GM12878 (cell line): ENCODE data around the gene ASZ1. TPM values are rescaled to one million over a fixed set of nuclear protein-coding genes. Genes with fewer than 3 reads are reported as not detected.
A peak's percentile ranks its signal among the peaks of the same experiment; 100 is the strongest.

ENCODE experiments used
- ATAC-seq: fragments of 200-7000 bp; cut with Tn5 transposase; 3 replicates; pipeline ENCODE4 v1.9.1; 2020; ENCODE audit warnings: mild to moderate bottlenecking, moderate library complexity
- BruUV-seq: library from RNA; stranded (reverse); fragments of 400-500 nt; replicated peaks from 2 replicates; lab custom pipeline; 2021; lab: Mats Ljungman, UMichigan
- CTCF ChIA-PET: fragments of 300-600 bp; sonication (Branson Sonifier 250); formaldehyde crosslinking; extraction: SDS; loops from one replicate; lab custom pipeline; 2021; ENCODE audit warnings: inconsistent platforms; lab: Yijun Ruan, JAX
- POLR2A ChIA-PET: fragments of 350-600 bp; formaldehyde crosslinking; extraction: SDS; loops from one replicate; lab custom pipeline; 2021; ENCODE audit warnings: inconsistent platforms; lab: Charles Lee
- RAD21 ChIA-PET: fragments of 300-600 bp; sonication (Branson Sonifier 250); formaldehyde crosslinking; loops from one replicate; lab custom pipeline; 2023; ENCODE audit warnings: antibody characterized with exemption; ENCODE audit not compliant: unreplicated experiment; lab: Charles Lee
- SMC1A ChIA-PET: fragments of 300-600 bp; sonication (Branson Sonifier 250); formaldehyde crosslinking; loops from one replicate; lab custom pipeline; 2023; ENCODE audit not compliant: unreplicated experiment, uncharacterized antibody; lab: Charles Lee
- DNase-seq: peaks from one replicate; pipeline ENCODE4 v3.0.0-alpha.2; 2011; ENCODE audit warnings: low read depth, low spot score
- FAIRE-seq: peaks from 3 replicates; lab custom pipeline; 2011; peaks lifted over from hg19 to GRCh38; lab: Jason Lieb, UNC
- H2AFZ ChIP-seq: 2 replicates; pipeline ENCODE4 v1.6.0; 2011; ENCODE audit warnings: low read depth, low read length, control low read depth; ENCODE audit not compliant: control insufficient read depth
- H3K27ac ChIP-seq: 2 replicates; pipeline ENCODE4 v1.5.1; 2011; ENCODE audit warnings: control low read depth; ENCODE audit not compliant: control insufficient read depth, insufficient read depth
- H3K27me3 ChIP-seq, 2 experiments: replicated peaks in 1 of 2; 2 replicates each; pipeline versions ENCODE4 v1.6.0 to v1.6.1; 2011; ENCODE audit warnings: low read length in 1 of 2; ENCODE audit not compliant: control insufficient read depth in 2 of 2, insufficient read depth in 2 of 2
- H3K36me3 ChIP-seq, 2 experiments: 2 replicates each; pipeline ENCODE4 v1.5.1; 2011; ENCODE audit warnings: low read length in 1 of 2; ENCODE audit not compliant: control insufficient read depth in 2 of 2, insufficient read depth in 2 of 2
- H3K4me1 ChIP-seq: 2 replicates; pipeline ENCODE4 v1.6.1; 2011; ENCODE audit warnings: mild to moderate bottlenecking, low read length, moderate library complexity, mixed read lengths; ENCODE audit not compliant: control insufficient read depth, insufficient read depth
- H3K4me2 ChIP-seq: 2 replicates; pipeline ENCODE4 v1.6.0; 2011; ENCODE audit warnings: control low read depth; ENCODE audit not compliant: control insufficient read depth, insufficient read depth
- H3K4me3 ChIP-seq: fragments of 200-600 bp; sonication (generic); 2 replicates; pipeline ENCODE4 v1.5.1; 2016
- H3K79me2 ChIP-seq: 2 replicates; pipeline ENCODE4 v1.6.0; 2011; ENCODE audit warnings: low read length; ENCODE audit not compliant: control insufficient read depth, insufficient read depth
- H3K9ac ChIP-seq: 2 replicates; pipeline ENCODE4 v1.8.0; 2011; ENCODE audit warnings: low read length, control low read depth, mixed read lengths; ENCODE audit not compliant: control insufficient read depth, insufficient read depth
- H3K9me3 ChIP-seq: replicated peaks from 3 replicates; pipeline ENCODE4 v1.5.1; 2011; ENCODE audit warnings: mild to moderate bottlenecking, low read length; ENCODE audit not compliant: control insufficient read depth, insufficient read depth
- H4K20me1 ChIP-seq: 2 replicates; pipeline ENCODE4 v1.6.0; 2011; ENCODE audit not compliant: control insufficient read depth, insufficient read depth
- BACH1 ChIP-seq: fragments of 450-650 bp; IDR thresholded peaks from 2 replicates; pipeline ENCODE4 v1.6.1; 2017; ENCODE audit warnings: mild to moderate bottlenecking, borderline replicate concordance
- CBX3 ChIP-seq: fragments of 200-600 bp; sonication (generic); IDR thresholded peaks from 2 replicates; pipeline ENCODE4 v1.6.1; 2016; ENCODE audit warnings: low read depth, borderline replicate concordance
- CEBPB ChIP-seq, 2 experiments: fragments of 150-350 bp in 1 of 2; IDR thresholded peaks; 2 replicates each; pipeline ENCODE4 v1.6.1; 2012 to 2014; ENCODE audit warnings: low read depth in 2 of 2, low read length in 2 of 2, borderline replicate concordance in 1 of 2, inconsistent platforms in 1 of 2
- CHD1 ChIP-seq: IDR thresholded peaks from 2 replicates; pipeline ENCODE4 v1.6.1; 2012; ENCODE audit warnings: low read depth, low read length, improper control_type of control experiment
- POLR2A ChIP-seq: IDR thresholded peaks from 2 replicates; pipeline ENCODE4 v1.6.1; 2011; ENCODE audit warnings: low read depth, mild to moderate bottlenecking, low read length
- RAD21 ChIP-seq: IDR thresholded peaks from 2 replicates; pipeline ENCODE4 v1.6.1; 2011; ENCODE audit warnings: mild to moderate bottlenecking, low read depth, low read length, moderate library complexity; ENCODE audit not compliant: insufficient read depth
- SP1 ChIP-seq: IDR thresholded peaks from one replicate; pipeline ENCODE4 v1.6.1; 2011; ENCODE audit warnings: low read depth, low read length
- SRF ChIP-seq, 2 experiments: IDR thresholded peaks; 2 replicates each; pipeline ENCODE4 v1.6.1; 2011; ENCODE audit warnings: low read depth in 2 of 2, low read length in 2 of 2, mild to moderate bottlenecking in 1 of 2, moderate library complexity in 1 of 2
- STAT1 ChIP-seq: fragments of 450-650 bp; conservative IDR thresholded peaks from 2 replicates; pipeline ENCODE4 v1.6.1; 2014; ENCODE audit warnings: antibody characterized with exemption, mild to moderate bottlenecking
- WGBS: methylation state at CpG from one replicate; pipeline ENCODE4 v1.1.6; 2016; ENCODE audit warnings: low lambda C conversion rate; ENCODE audit not compliant: insufficient replicate concordance, insufficient coverage; ENCODE audit errors: missing lambda C conversion rate; 5-methylcytosine and 5-hydroxymethylcytosine counted together
- in situ Hi-C: fragments of 300-500 bp; cut with MboI; formaldehyde crosslinking; loops from 9 replicates; pipeline ENCODE4 v1.14.3; 2018; ENCODE audit warnings: mixed read lengths
- intact Hi-C: fragments of 100-400 bp; cut with micrococcal nuclease; formaldehyde crosslinking; loops from one replicate; pipeline ENCODE4 v1.14.2; 2022; ENCODE audit not compliant: unreplicated experiment
- polyA plus RNA-seq, 11 experiments: library from polyadenylated mRNA; depleted of rRNA in 4 of 11; unstranded in 6 of 11; stranded (reverse) in 5 of 11; fragments of >200 nt; fragmentation: Nextera tagmentation in 4 of 11; fragmentation: Illumina TruSeq in 1 of 11; extraction: Ambion mirVana in 4 of 11; extraction: Trizol in 1 of 11; gene quantifications; 1 replicate in 1 of 11; 2 replicates in 10 of 11; pipeline versions ENCODE4 v1.2.1 to v1.2.3, GENCODE V29; 2011 to 2016; ENCODE audit warnings: inconsistent platforms in 2 of 11, missing spikeins in 2 of 11, low read depth in 1 of 11
- total RNA-seq, 4 experiments: library from RNA; depleted of rRNA in 3 of 4; stranded (reverse); fragments of >200 nt in 3 of 4; fragmentation: Illumina TruSeq in 1 of 4; extraction: Trizol in 1 of 4; gene quantifications; 2 replicates each; pipeline versions ENCODE4 v1.2.1 to v1.2.3, GENCODE V29; 2013 to 2021
- TF ChIP-seq, protein P1 (sequence below): fragments of 450-650 bp; IDR thresholded peaks from 2 replicates; pipeline ENCODE4 v1.6.1; 2014; ENCODE audit warnings: mild to moderate bottlenecking
- TF ChIP-seq, protein P2 (sequence below): fragments of 450-650 bp; IDR thresholded peaks from 2 replicates; pipeline ENCODE4 v1.6.1; 2018; ENCODE audit warnings: borderline replicate concordance, mild to moderate bottlenecking; ENCODE audit not compliant: partially characterized antibody
- TF ChIP-seq, protein P3 (sequence below): fragments of 150-350 bp; IDR thresholded peaks from 2 replicates; pipeline ENCODE4 v1.6.1; 2016; ENCODE audit warnings: low read depth, low read length
- TF ChIP-seq, protein P4 (sequence below): fragments of 450-650 bp; IDR thresholded peaks from 2 replicates; pipeline ENCODE4 v1.6.1; 2016; ENCODE audit warnings: mild to moderate bottlenecking
- TF ChIP-seq, protein P5 (sequence below): IDR thresholded peaks from 2 replicates; pipeline ENCODE4 v1.6.1; 2011; ENCODE audit warnings: low read depth, low read length, improper control_type of control experiment, borderline replicate concordance

ASZ1 gene
- total and polyA plus RNA-seq, 10 of the 15 experiments (the other 5 are each of a cell fraction or from before 2014, with no cell fraction given) = 0.04 to 0.09 (median 0.06) TPM; not detected in 5

DNA sequence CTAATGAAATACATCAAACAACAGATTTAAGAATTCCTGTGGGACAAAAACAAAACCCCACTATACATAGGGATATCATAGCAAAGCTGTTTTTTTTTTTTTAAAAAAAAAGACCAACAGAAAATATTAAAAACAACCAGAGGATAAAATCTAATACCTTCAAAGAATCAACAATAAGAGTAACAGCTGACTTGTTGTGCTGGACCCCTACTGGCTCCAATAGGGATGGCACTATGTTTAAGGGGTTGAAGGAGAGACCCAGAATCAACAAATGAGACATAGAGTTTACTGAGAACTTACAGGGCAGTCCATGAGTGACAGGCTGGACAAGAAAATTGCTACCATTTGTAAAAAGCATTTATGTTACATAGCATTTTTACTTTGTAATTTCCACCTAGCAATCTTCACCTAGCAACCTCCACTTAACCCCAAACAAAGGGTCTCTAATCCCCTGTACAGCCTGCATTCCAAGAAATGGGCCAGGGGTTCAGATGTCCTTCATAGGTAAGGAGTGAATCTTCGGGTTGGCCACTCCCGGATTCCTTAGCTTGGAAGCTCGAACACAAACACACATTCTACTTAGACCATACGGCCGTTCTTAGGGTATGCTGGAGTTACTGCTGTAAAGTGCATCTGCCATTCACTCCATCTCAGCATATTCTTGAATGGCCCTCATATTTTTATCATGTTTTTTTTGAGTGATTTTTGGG lies 25.8 kb downstream of the ASZ1 start:
- intact Hi-C loops = loop anchor here (5.0 kb wide), 2 partner anchors 56 to 751 kb away; no protein-coding TSS in a partner anchor
- no peaks in the 10 kb centered on the region for H4K20me1 ChIP-seq
- SMC1A ChIA-PET = interaction anchor here (0.5 to 5.2 kb wide), 23 partner anchors 10 to 752 kb away, joined by 3 to 113 read pairs (median 12); partner anchors contain the start of gene CFTR
- ATAC-seq (peak; percentile 81), DNase-seq (no peak), FAIRE-seq (no peak)
- no peaks in the 10 kb centered on the region for H3K27me3 ChIP-seq
- BruUV-seq = no TSS peak
- POLR2A ChIA-PET = interaction anchor here (0.6 kb wide), 1 partner anchor 329 kb away, joined by 5 read pairs; no protein-coding TSS in a partner anchor
- H3K4me1 ChIP-seq = no peaks in the 10 kb centered on the region
- in situ Hi-C loops = no loop called here
- H3K9me3 ChIP-seq = no peaks in the 10 kb centered on the region
- H2AFZ ChIP-seq = no peak overlapping the region
- H3K9ac ChIP-seq = no peak overlapping the region
- WGBS = 43% methylated on average over 5 of the region's 5 CpGs
- H3K4me2 ChIP-seq = no peak overlapping the region
- CTCF ChIA-PET = interaction anchor here (1.0 to 7.1 kb wide), 34 partner anchors 10 to 794 kb away, joined by 3 to 127 read pairs (median 6); partner anchors contain the start of gene CFTR
- no peak overlapping the region for H3K27ac ChIP-seq
- no peaks in the 10 kb centered on the region for H3K36me3 ChIP-seq
- RAD21 ChIA-PET = interaction anchor here (0.7 to 4.9 kb wide), 16 partner anchors 19 to 753 kb away, joined by 3 to 89 read pairs (median 7); no protein-coding TSS in a partner anchor
- no peaks in the 10 kb centered on the region for H3K79me2 ChIP-seq
- H3K4me3 ChIP-seq = no peak overlapping the region
- TF ChIP-seq, protein P1, sequence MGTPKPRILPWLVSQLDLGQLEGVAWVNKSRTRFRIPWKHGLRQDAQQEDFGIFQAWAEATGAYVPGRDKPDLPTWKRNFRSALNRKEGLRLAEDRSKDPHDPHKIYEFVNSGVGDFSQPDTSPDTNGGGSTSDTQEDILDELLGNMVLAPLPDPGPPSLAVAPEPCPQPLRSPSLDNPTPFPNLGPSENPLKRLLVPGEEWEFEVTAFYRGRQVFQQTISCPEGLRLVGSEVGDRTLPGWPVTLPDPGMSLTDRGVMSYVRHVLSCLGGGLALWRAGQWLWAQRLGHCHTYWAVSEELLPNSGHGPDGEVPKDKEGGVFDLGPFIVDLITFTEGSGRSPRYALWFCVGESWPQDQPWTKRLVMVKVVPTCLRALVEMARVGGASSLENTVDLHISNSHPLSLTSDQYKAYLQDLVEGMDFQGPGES = no peak
- TF ChIP-seq RAD21 = peak; percentile 20; the same call in 1 of the 2 replicates
- TF ChIP-seq, protein P2, sequence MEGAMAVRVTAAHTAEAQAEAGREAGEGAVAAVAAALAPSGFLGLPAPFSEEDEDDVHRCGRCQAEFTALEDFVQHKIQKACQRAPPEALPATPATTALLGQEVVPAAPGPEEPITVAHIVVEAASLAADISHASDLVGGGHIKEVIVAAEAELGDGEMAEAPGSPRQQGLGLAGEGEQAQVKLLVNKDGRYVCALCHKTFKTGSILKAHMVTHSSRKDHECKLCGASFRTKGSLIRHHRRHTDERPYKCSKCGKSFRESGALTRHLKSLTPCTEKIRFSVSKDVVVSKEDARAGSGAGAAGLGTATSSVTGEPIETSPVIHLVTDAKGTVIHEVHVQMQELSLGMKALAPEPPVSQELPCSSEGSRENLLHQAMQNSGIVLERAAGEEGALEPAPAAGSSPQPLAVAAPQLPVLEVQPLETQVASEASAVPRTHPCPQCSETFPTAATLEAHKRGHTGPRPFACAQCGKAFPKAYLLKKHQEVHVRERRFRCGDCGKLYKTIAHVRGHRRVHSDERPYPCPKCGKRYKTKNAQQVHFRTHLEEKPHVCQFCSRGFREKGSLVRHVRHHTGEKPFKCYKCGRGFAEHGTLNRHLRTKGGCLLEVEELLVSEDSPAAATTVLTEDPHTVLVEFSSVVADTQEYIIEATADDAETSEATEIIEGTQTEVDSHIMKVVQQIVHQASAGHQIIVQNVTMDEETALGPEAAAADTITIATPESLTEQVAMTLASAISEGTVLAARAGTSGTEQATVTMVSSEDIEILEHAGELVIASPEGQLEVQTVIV = no peak
- TF ChIP-seq BACH1 = no peak
- TF ChIP-seq, protein P3, sequence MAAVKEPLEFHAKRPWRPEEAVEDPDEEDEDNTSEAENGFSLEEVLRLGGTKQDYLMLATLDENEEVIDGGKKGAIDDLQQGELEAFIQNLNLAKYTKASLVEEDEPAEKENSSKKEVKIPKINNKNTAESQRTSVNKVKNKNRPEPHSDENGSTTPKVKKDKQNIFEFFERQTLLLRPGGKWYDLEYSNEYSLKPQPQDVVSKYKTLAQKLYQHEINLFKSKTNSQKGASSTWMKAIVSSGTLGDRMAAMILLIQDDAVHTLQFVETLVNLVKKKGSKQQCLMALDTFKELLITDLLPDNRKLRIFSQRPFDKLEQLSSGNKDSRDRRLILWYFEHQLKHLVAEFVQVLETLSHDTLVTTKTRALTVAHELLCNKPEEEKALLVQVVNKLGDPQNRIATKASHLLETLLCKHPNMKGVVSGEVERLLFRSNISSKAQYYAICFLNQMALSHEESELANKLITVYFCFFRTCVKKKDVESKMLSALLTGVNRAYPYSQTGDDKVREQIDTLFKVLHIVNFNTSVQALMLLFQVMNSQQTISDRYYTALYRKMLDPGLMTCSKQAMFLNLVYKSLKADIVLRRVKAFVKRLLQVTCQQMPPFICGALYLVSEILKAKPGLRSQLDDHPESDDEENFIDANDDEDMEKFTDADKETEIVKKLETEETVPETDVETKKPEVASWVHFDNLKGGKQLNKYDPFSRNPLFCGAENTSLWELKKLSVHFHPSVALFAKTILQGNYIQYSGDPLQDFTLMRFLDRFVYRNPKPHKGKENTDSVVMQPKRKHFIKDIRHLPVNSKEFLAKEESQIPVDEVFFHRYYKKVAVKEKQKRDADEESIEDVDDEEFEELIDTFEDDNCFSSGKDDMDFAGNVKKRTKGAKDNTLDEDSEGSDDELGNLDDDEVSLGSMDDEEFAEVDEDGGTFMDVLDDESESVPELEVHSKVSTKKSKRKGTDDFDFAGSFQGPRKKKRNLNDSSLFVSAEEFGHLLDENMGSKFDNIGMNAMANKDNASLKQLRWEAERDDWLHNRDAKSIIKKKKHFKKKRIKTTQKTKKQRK = no peak
- TF ChIP-seq CBX3 = no peak
- TF ChIP-seq CEBPB (IDR thresholded peaks at IDR 0.05; ENCODE audit: borderline replicate concordance in 1 of 2, low read depth in 2 of 2, low read length in 2 of 2) = no peak
- no peak for TF ChIP-seq CHD1
- no peak for TF ChIP-seq STAT1
- TF ChIP-seq SP1 = no peak
- TF ChIP-seq SRF (IDR thresholded peaks at IDR 0.05; ENCODE audit: low read depth in 2 of 2, low read length in 2 of 2) = no peak
- no peak for TF ChIP-seq POLR2A
- TF ChIP-seq, protein P4, sequence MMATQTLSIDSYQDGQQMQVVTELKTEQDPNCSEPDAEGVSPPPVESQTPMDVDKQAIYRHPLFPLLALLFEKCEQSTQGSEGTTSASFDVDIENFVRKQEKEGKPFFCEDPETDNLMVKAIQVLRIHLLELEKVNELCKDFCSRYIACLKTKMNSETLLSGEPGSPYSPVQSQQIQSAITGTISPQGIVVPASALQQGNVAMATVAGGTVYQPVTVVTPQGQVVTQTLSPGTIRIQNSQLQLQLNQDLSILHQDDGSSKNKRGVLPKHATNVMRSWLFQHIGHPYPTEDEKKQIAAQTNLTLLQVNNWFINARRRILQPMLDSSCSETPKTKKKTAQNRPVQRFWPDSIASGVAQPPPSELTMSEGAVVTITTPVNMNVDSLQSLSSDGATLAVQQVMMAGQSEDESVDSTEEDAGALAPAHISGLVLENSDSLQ = peak; percentile 27; the same call in 1 of the 2 replicates
- TF ChIP-seq, protein P5, sequence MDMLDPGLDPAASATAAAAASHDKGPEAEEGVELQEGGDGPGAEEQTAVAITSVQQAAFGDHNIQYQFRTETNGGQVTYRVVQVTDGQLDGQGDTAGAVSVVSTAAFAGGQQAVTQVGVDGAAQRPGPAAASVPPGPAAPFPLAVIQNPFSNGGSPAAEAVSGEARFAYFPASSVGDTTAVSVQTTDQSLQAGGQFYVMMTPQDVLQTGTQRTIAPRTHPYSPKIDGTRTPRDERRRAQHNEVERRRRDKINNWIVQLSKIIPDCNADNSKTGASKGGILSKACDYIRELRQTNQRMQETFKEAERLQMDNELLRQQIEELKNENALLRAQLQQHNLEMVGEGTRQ = no peak
